ENCODE measurements around the gene ZNF837. TPM values are rescaled to one million over a fixed set of nuclear protein-coding genes. Genes with fewer than 3 reads are reported as not detected.

The ZNF837 gene
- polyA plus RNA-seq, 1 donor (not counting 4 experiments of a cell fraction or from before 2014, with no cell fraction given) = 0.29 TPM

DNA sequence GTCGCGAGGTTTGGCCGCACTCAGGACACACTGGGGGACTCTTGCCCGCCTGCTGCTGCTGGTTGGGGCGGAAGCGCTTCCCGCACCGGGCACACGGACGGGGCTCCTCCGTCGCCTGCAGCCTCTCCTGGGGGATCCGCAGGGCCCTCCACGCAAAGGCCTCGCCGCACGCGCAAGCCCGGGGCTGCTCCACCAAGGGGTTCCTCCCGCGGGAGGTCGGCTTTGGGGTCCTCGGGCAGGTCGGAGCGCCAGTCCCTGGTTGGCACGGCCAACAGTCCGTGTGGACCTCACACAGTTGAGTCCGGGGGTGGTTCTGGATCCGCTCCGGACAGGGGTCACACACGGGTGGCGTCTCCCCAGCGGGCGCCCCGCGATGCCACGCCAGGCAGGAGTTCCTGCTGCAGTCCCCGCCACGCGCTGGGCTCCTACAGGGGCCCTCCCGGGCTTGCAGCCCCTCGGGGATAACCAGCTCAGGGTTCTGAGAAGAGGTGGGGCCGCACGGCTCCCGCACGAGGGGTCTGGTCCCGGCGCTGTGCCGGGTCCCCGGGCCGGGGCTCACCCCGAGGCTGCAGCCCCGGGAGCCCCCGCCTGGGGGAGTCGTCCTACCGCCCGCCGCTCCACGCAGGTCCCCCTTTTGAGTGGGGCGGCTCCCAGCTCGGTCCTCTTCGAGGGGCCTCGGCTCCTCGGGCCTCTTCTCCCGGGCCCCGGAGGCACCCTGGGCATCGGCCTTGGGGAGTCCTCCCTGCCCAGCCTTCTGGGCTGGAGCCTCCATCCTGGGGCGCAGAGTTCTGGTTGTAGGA lies 12.1 kb downstream of the ZNF837 start:
- Histone ChIP-seq H3K36me3 (ENCODE audit: control insufficient read depth in 2 of 2, extremely low read depth in 1 of 2, insufficient read depth in 2 of 2, low read length in 2 of 2) (no peaks in the 10 kb centered on the region), H3K4me3 (ENCODE audit: control insufficient read depth in 2 of 3, extremely low read depth in 1 of 3, insufficient read depth in 2 of 3, low read depth in 1 of 3, low read length in 3 of 3) (no peak overlapping the region), H2AFZ (ENCODE audit: control insufficient read depth, low read length) (no peak overlapping the region), H3K4me1 (ENCODE audit: control insufficient read depth, extremely low read depth, insufficient read depth, low read length) (no peaks in the 10 kb centered on the region), H3K27me3 (ENCODE audit: control insufficient read depth, extremely low read depth, insufficient read depth, low read length) (no peaks in the 10 kb centered on the region), H3K4me2 (ENCODE audit: control insufficient read depth, extremely low read depth, insufficient read depth, low read depth, low read length) (no peak overlapping the region), H3K9me1 (ENCODE audit: control insufficient read depth, extremely low read depth, insufficient read depth, low read length) (no peaks in the 10 kb centered on the region), H3K9me3 (ENCODE audit: control insufficient read depth, low read depth, low read length) (no peaks in the 10 kb centered on the region), H4K20me1 (ENCODE audit: control insufficient read depth, extremely low read depth, insufficient read depth, low read length) (no peaks in the 10 kb centered on the region), H3K9ac (ENCODE audit: control insufficient read depth, extremely low read depth, insufficient read depth, low read length) (no peak overlapping the region), H3K79me2 (ENCODE audit: control insufficient read depth, insufficient read depth, low read length) (no peaks in the 10 kb centered on the region), H3K27ac (ENCODE audit: control insufficient read depth, insufficient read depth, low read length) (no peak overlapping the region)
- FAIRE-seq (no peak), DNase-seq (ENCODE audit: low read depth, low spot score) (no peak)
- TF ChIP-seq EZH2 (IDR thresholded peaks at IDR 0.05; ENCODE audit: low read length) = no peak
- TF ChIP-seq, protein P1, sequence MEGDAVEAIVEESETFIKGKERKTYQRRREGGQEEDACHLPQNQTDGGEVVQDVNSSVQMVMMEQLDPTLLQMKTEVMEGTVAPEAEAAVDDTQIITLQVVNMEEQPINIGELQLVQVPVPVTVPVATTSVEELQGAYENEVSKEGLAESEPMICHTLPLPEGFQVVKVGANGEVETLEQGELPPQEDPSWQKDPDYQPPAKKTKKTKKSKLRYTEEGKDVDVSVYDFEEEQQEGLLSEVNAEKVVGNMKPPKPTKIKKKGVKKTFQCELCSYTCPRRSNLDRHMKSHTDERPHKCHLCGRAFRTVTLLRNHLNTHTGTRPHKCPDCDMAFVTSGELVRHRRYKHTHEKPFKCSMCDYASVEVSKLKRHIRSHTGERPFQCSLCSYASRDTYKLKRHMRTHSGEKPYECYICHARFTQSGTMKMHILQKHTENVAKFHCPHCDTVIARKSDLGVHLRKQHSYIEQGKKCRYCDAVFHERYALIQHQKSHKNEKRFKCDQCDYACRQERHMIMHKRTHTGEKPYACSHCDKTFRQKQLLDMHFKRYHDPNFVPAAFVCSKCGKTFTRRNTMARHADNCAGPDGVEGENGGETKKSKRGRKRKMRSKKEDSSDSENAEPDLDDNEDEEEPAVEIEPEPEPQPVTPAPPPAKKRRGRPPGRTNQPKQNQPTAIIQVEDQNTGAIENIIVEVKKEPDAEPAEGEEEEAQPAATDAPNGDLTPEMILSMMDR (optimal IDR thresholded peaks at IDR 0.05 in 1 of 3, IDR thresholded peaks at IDR 0.05 in 1 of 3, conservative IDR thresholded peaks at IDR 0.05 in 1 of 3; ENCODE audit: extremely low read depth in 1 of 3, insufficient read depth in 2 of 3, low read length in 3 of 3) = no peak
- dilution Hi-C loops (cut with MboI; ENCODE audit: extremely low pct_ligation_motif_present, low sequenced_read_pairs) = no loop called here

DNA sequence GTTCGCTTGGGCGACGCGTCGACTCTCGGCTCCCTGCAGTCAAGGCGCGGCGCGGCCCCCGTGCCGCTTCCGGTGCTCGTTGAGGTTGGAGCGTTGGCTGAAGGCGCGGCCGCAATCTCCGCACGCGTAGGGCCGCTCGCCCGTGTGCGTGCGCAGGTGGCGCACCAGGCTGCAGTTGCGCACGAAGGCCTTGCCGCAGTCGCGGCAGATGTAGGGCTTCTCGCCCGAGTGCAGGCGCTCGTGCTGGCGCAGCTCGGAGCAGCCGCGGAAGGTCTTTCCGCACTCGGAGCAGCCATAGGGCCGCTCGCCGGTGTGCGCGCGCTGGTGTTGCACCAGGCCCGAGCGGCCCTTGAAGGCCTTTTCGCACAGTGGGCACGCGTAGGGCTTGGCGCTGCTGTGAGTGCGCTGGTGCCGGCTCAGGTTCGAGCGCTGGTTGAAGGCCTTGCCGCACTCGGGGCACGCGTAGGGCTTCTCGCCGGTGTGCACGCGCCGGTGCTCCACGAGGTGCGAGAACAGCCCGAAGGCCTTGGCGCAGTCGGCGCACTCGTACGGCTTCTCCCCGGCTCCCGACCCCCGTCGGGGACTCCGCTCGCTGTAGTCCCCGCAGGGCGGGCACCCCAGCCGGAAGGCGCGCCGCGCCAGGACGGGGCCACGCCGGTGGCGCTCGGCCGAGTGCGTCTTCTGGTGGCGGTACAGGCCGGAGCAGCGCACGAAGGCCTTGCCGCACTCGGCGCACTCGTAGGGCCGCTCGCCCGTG lies 13.0 kb downstream of the ZNF837 start:
- H3K79me2 ChIP-seq (ENCODE audit: control insufficient read depth, insufficient read depth, low read length) = no peaks in the 10 kb centered on the region
- dilution Hi-C loops (cut with MboI; ENCODE audit: extremely low pct_ligation_motif_present, low sequenced_read_pairs) = no loop called here
- DNase-seq (ENCODE audit: low read depth, low spot score) (no peak), FAIRE-seq (no peak)
- H3K9ac ChIP-seq (ENCODE audit: control insufficient read depth, extremely low read depth, insufficient read depth, low read length) = no peak overlapping the region
- no peaks in the 10 kb centered on the region for H3K9me1 ChIP-seq (ENCODE audit: control insufficient read depth, extremely low read depth, insufficient read depth, low read length)
- TF ChIP-seq, protein P1 (optimal IDR thresholded peaks at IDR 0.05 in 1 of 3, IDR thresholded peaks at IDR 0.05 in 1 of 3, conservative IDR thresholded peaks at IDR 0.05 in 1 of 3; ENCODE audit: extremely low read depth in 1 of 3, insufficient read depth in 2 of 3, low read length in 3 of 3) = no peak
- TF ChIP-seq EZH2 (IDR thresholded peaks at IDR 0.05; ENCODE audit: low read length) = no peak
- no peaks in the 10 kb centered on the region for H3K4me1 ChIP-seq (ENCODE audit: control insufficient read depth, extremely low read depth, insufficient read depth, low read length)
- H3K9me3 ChIP-seq (ENCODE audit: control insufficient read depth, low read depth, low read length) = no peaks in the 10 kb centered on the region
- H4K20me1 ChIP-seq (ENCODE audit: control insufficient read depth, extremely low read depth, insufficient read depth, low read length) = no peaks in the 10 kb centered on the region
- H3K4me3 ChIP-seq (ENCODE audit: control insufficient read depth in 2 of 3, extremely low read depth in 1 of 3, insufficient read depth in 2 of 3, low read depth in 1 of 3, low read length in 3 of 3) = no peak overlapping the region
- H3K4me2 ChIP-seq (ENCODE audit: control insufficient read depth, extremely low read depth, insufficient read depth, low read depth, low read length) = no peak overlapping the region
- H3K27me3 ChIP-seq (ENCODE audit: control insufficient read depth, extremely low read depth, insufficient read depth, low read length) = no peaks in the 10 kb centered on the region
- H3K36me3 ChIP-seq (ENCODE audit: control insufficient read depth in 2 of 2, extremely low read depth in 1 of 2, insufficient read depth in 2 of 2, low read length in 2 of 2) = no peaks in the 10 kb centered on the region
- no peak overlapping the region for H3K27ac ChIP-seq (ENCODE audit: control insufficient read depth, insufficient read depth, low read length)
- H2AFZ ChIP-seq (ENCODE audit: control insufficient read depth, low read length) = no peak overlapping the region
